Calu3 (cell line): ENCODE results near the gene TTC23. TPM values are rescaled to one million over a fixed set of nuclear protein-coding genes. Genes with fewer than 3 reads are reported as not detected.
"Not testable (repeated sequence)": the region's sequence is repeated elsewhere in the genome, so short reads cannot be mapped to it uniquely, and the experiment has no call there.

Experiments
- BruUV-seq: library from RNA; stranded (reverse); fragments of 400-500 nt; replicated peaks from 2 replicates; lab custom pipeline; 2021; lab: Mats Ljungman, UMichigan
- CTCF ChIA-PET: fragments of 300-600 bp; sonication (Branson Sonifier 250); formaldehyde crosslinking; loops from one replicate; lab custom pipeline; 2022; ENCODE audit warnings: antibody characterized with exemption; lab: Charles Lee
- DNase-seq: peaks from one replicate; pipeline ENCODE4 v3.0.0; 2022
- H3K27ac Mint-ChIP-seq: one replicate; pipeline ENCODE4 v1.8.0; 2022; ENCODE audit warnings: mixed read lengths; ENCODE audit not compliant: unreplicated experiment
- H3K27me3 Mint-ChIP-seq: one replicate; pipeline ENCODE4 v1.8.0; 2022; ENCODE audit warnings: mixed read lengths; ENCODE audit not compliant: unreplicated experiment
- H3K36me3 Mint-ChIP-seq: one replicate; pipeline ENCODE4 v1.8.0; 2022; ENCODE audit warnings: mild to moderate bottlenecking, moderate library complexity, mixed read lengths; ENCODE audit not compliant: insufficient read depth, unreplicated experiment
- H3K4me1 Mint-ChIP-seq: one replicate; pipeline ENCODE4 v1.8.0; 2022; ENCODE audit warnings: mild to moderate bottlenecking, low read depth, mixed read lengths; ENCODE audit not compliant: unreplicated experiment
- H3K4me3 Mint-ChIP-seq: one replicate; pipeline ENCODE4 v1.8.0; 2022; ENCODE audit warnings: mild to moderate bottlenecking, low read depth, moderate library complexity, mixed read lengths; ENCODE audit not compliant: unreplicated experiment
- H3K9me3 Mint-ChIP-seq: one replicate; pipeline ENCODE4 v1.8.0; 2022; ENCODE audit warnings: low read depth, mixed read lengths; ENCODE audit not compliant: unreplicated experiment
- CTCF ChIP-seq: fragments of 200-600 bp; IDR thresholded peaks from one replicate; pipeline ENCODE4 v1.8.0; 2022; ENCODE audit warnings: antibody characterized with exemption; ENCODE audit not compliant: unreplicated experiment
- intact Hi-C: fragments of 100-400 bp; cut with micrococcal nuclease; formaldehyde crosslinking; loops from one replicate; pipeline ENCODE4 v1.10.0; 2022; ENCODE audit not compliant: unreplicated experiment
- total RNA-seq: library from RNA; stranded (reverse); gene quantifications from 2 replicates; pipeline ENCODE4 v1.2.3, GENCODE V29; 2022

The TTC23 gene
- total RNA-seq, 1 experiment from 2014 or later: 18.9 TPM

GRCh38 chr15:99244306-99244705 lies 5.1 kb downstream of the TTC23 start:
- H3K36me3 Mint-ChIP-seq: no peaks in the 10 kb centered on the region
- H3K4me3 Mint-ChIP-seq: no peak overlapping the region
- no peak for TF ChIP-seq CTCF
- BruUV-seq: no TSS peak
- no peaks in the 10 kb centered on the region for H3K9me3 Mint-ChIP-seq
- no peaks in the 10 kb centered on the region for H3K4me1 Mint-ChIP-seq
- CTCF ChIA-PET: interaction anchor here (0.6 kb wide), 1 partner anchor 45 kb away, joined by 4 read pairs; no protein-coding TSS in a partner anchor
- intact Hi-C loops: no loop called here
- no peaks in the 10 kb centered on the region for H3K27me3 Mint-ChIP-seq
- no peak for DNase-seq
- H3K27ac Mint-ChIP-seq: no peak overlapping the region

GRCh38 chr15:99241752-99242151 lies 7.6 kb downstream of the TTC23 start:
- Mint-ChIP-seq H3K27ac (no peak overlapping the region), H3K4me1 (no peaks in the 10 kb centered on the region), H3K4me3 (no peak overlapping the region), H3K36me3 (no peaks in the 10 kb centered on the region), H3K27me3 (no peaks in the 10 kb centered on the region), H3K9me3 (no peaks in the 10 kb centered on the region)
- TF ChIP-seq CTCF: no peak
- CTCF ChIA-PET: interaction anchor here (0.6 kb wide), 1 partner anchor 446 kb away, joined by 3 read pairs; no protein-coding TSS in a partner anchor
- intact Hi-C loops: no loop called here
- DNase-seq: no peak
- no TSS peak for BruUV-seq

GRCh38 chr15:99239545-99240198 lies 9.7 kb downstream of the TTC23 start:
- no peaks in the 10 kb centered on the region for H3K27me3 Mint-ChIP-seq
- CTCF ChIA-PET: no interaction called here
- DNase-seq: no peak
- TF ChIP-seq CTCF: no peak
- H3K4me1 Mint-ChIP-seq: no peaks in the 10 kb centered on the region
- intact Hi-C loops: no loop called here
- no peaks in the 10 kb centered on the region for H3K9me3 Mint-ChIP-seq
- no peak overlapping the region for H3K4me3 Mint-ChIP-seq
- no TSS peak for BruUV-seq
- H3K27ac Mint-ChIP-seq: no peak overlapping the region
- no peaks in the 10 kb centered on the region for H3K36me3 Mint-ChIP-seq

- intact Hi-C loops: no loop called here
- Mint-ChIP-seq H3K4me3 (no peak overlapping the region), H3K27me3 (no peaks in the 10 kb centered on the region), H3K27ac (no peak overlapping the region), H3K9me3 (no peaks in the 10 kb centered on the region), H3K36me3 (no peaks in the 10 kb centered on the region), H3K4me1 (no peaks in the 10 kb centered on the region)
- BruUV-seq: no TSS peak
- CTCF ChIA-PET: no interaction called here
- TF ChIP-seq CTCF: no peak
- no peak for DNase-seq
These were observed 10.5 kb downstream of the TTC23 start for GRCh38 chr15:99238849-99239248.

- H3K36me3 Mint-ChIP-seq, DNase-seq, intact Hi-C loops, H3K27ac Mint-ChIP-seq, H3K27me3 Mint-ChIP-seq, H3K4me3 Mint-ChIP-seq, H3K9me3 Mint-ChIP-seq, CTCF ChIA-PET, H3K4me1 Mint-ChIP-seq, BruUV-seq: not testable (repeated sequence)
These were observed 15.2 kb downstream of the TTC23 start for GRCh38 chr15:99234160-99234559.
